K562 (cell line): Measurements from ENCODE around the gene LGI4. TPM values are rescaled to one million over a fixed set of nuclear protein-coding genes. Genes with fewer than 3 reads are reported as not detected.
A peak's percentile ranks its signal among the peaks of the same experiment; 100 is the strongest.

Source experiments
- ATAC-seq: fragments of 200-7000 bp; cut with Tn5 transposase; 3 replicates; pipeline ENCODE4 v1.9.1; 2020; ENCODE audit warnings: moderate library complexity
- BruUV-seq: library from RNA; stranded (reverse); fragments of 400-500 nt; replicated peaks from 2 replicates; lab custom pipeline; 2021; lab: Mats Ljungman, UMichigan
- CTCF ChIA-PET: fragments of 300-600 bp; formaldehyde crosslinking; extraction: SDS; loops from one replicate; lab custom pipeline; 2021; ENCODE audit warnings: low intra/inter-chr PET ratio; lab: Yijun Ruan, JAX
- POLR2A ChIA-PET: fragments of 300-600, 350-650 bp; sonication (Branson Sonifier 250); formaldehyde crosslinking; extraction: SDS; loops from one replicate; lab custom pipeline; 2021; ENCODE audit warnings: antibody characterized with exemption, inconsistent platforms; lab: Yijun Ruan, JAX
- DNase-seq, 4 experiments: peaks; one replicate each; pipeline versions ENCODE4 v3.0.0 to v3.0.0-alpha.2; 2011 to 2018; ENCODE audit warnings: low spot score in 3 of 4, mixed read lengths in 3 of 4; ENCODE audit errors: extremely low read depth in 1 of 4
- FAIRE-seq: peaks from 2 replicates; lab custom pipeline; 2011; peaks lifted over from hg19 to GRCh38; lab: Jason Lieb, UNC
- H2AFZ ChIP-seq: 2 replicates; pipeline ENCODE4 v1.6.0; 2011; ENCODE audit warnings: low read depth, low read length, control low read depth, inconsistent platforms
- H3K27ac ChIP-seq: fragments of 200-600 bp; 3 replicates; pipeline ENCODE4 v1.8.0; 2011; ENCODE audit warnings: low read depth, mild to moderate bottlenecking, control low read depth, inconsistent platforms, low read length, moderate library complexity, mixed read lengths; ENCODE audit errors: extremely low read depth
- H3K27me3 ChIP-seq, 2 experiments: fragments of 300-600 bp in 1 of 2; 2 replicates in 1 of 2; 3 replicates in 1 of 2; pipeline versions ENCODE4 v1.6.0 to v1.8.0; 2011; ENCODE audit warnings: inconsistent platforms in 2 of 2, low read length in 2 of 2, mild to moderate bottlenecking in 1 of 2, mixed read lengths in 1 of 2, moderate library complexity in 1 of 2; ENCODE audit not compliant: control insufficient read depth in 2 of 2, insufficient read depth in 2 of 2
- H3K36me3 ChIP-seq: fragments of 300-600 bp; 3 replicates; pipeline ENCODE4 v1.8.0; 2011; ENCODE audit warnings: mild to moderate bottlenecking, low read length, inconsistent platforms; ENCODE audit not compliant: control insufficient read depth, insufficient read depth
- H3K4me1 ChIP-seq, 2 experiments: fragments of 200-600 bp in 1 of 2; replicated peaks in 1 of 2; 2 replicates in 1 of 2; 3 replicates in 1 of 2; pipeline versions ENCODE4 v1.5.1 to v1.8.0; 2011; ENCODE audit warnings: inconsistent platforms in 2 of 2, low read length in 2 of 2, mild to moderate bottlenecking in 1 of 2, mixed read lengths in 1 of 2, moderate library complexity in 1 of 2; ENCODE audit not compliant: control insufficient read depth in 2 of 2, insufficient read depth in 2 of 2
- H3K4me2 ChIP-seq: 2 replicates; pipeline ENCODE4 v1.6.1; 2011; ENCODE audit warnings: low read length, control low read depth, inconsistent platforms, mixed read lengths; ENCODE audit not compliant: insufficient read depth
- H3K4me3 ChIP-seq: fragments of 200-600 bp; sonication (generic), shearing (Covaris generic); 2 replicates; pipeline ENCODE4 v1.5.1; 2016; ENCODE audit warnings: control low read depth, inconsistent platforms
- H3K79me2 ChIP-seq: fragments of 200-600 bp; 3 replicates; pipeline ENCODE4 v1.8.0; 2011; ENCODE audit warnings: low read length, inconsistent platforms; ENCODE audit not compliant: control insufficient read depth, insufficient read depth
- H3K9ac ChIP-seq, 2 experiments: 2 replicates each; pipeline versions ENCODE4 v1.6.0 to v1.6.1; 2011; ENCODE audit warnings: low read depth in 2 of 2, low read length in 2 of 2, control low read depth in 1 of 2, inconsistent platforms in 1 of 2, mild to moderate bottlenecking in 1 of 2, mixed read lengths in 1 of 2; ENCODE audit not compliant: insufficient read depth in 1 of 2
- H3K9me1 ChIP-seq: one replicate; pipeline ENCODE4 v1.6.0; 2011; ENCODE audit warnings: inconsistent platforms, mild to moderate bottlenecking, low read length, moderate library complexity; ENCODE audit not compliant: control insufficient read depth, insufficient read depth
- H3K9me3 ChIP-seq: replicated peaks from 2 replicates; pipeline ENCODE4 v1.5.1; 2011; ENCODE audit warnings: low read depth, low read length, inconsistent platforms; ENCODE audit not compliant: control insufficient read depth, insufficient read depth
- H4K20me1 ChIP-seq: replicated peaks from 2 replicates; pipeline ENCODE4 v1.6.1; 2011; ENCODE audit warnings: low read length, inconsistent platforms, mixed read lengths; ENCODE audit not compliant: control insufficient read depth, insufficient read depth
- BHLHE40 ChIP-seq: IDR thresholded peaks from 2 replicates; pipeline ENCODE4 v1.6.1; 2011; ENCODE audit warnings: low read length, improper control_type of control experiment
- CTCFL ChIP-seq: IDR thresholded peaks from 2 replicates; pipeline ENCODE4 v1.6.1; 2011; ENCODE audit warnings: borderline replicate concordance, low read depth, mild to moderate bottlenecking, moderate library complexity, low read length; ENCODE audit not compliant: insufficient read depth, poor library complexity, severe bottlenecking
- ETV6 ChIP-seq, 3 experiments: fragments of 150-350 bp in 1 of 3; sonication (generic) in 1 of 3; formaldehyde crosslinking in 1 of 3; IDR thresholded peaks; 2 replicates each; pipeline versions ENCODE4 v1.6.1 to v1.8.0; 2014 to 2022; ENCODE audit warnings: borderline replicate concordance in 2 of 3, low read depth in 2 of 3, antibody characterized with exemption in 1 of 3, low read length in 1 of 3, mild to moderate bottlenecking in 1 of 3, missing genetic modification reagents in 1 of 3
- HDAC1 ChIP-seq, 2 experiments: fragments of 450-650 bp; IDR thresholded peaks; 2 replicates each; pipeline ENCODE4 v1.6.1; 2016 to 2017; ENCODE audit warnings: inconsistent platforms in 1 of 2, mild to moderate bottlenecking in 1 of 2, moderate library complexity in 1 of 2
- PCBP1 ChIP-seq: fragments of 200-400 bp; formaldehyde crosslinking; IDR thresholded peaks from 2 replicates; pipeline ENCODE4 v1.6.1; 2018; ENCODE audit warnings: mild to moderate bottlenecking, low read depth, low read length; ENCODE audit not compliant: poor library complexity, severe bottlenecking
- PRMT5 ChIP-seq: sonication (generic); formaldehyde crosslinking; IDR thresholded peaks from 2 replicates; pipeline ENCODE4 v1.5.0; 2020; ENCODE audit warnings: missing genetic modification reagents
- SMC3 ChIP-seq: conservative IDR thresholded peaks from 2 replicates; pipeline ENCODE4 v1.6.1; 2011; ENCODE audit warnings: low read depth, low read length, improper control_type of control experiment; ENCODE audit not compliant: insufficient read depth
- ZBTB7A ChIP-seq: IDR thresholded peaks from 2 replicates; pipeline ENCODE4 v1.6.1; 2011; ENCODE audit warnings: low read depth, mild to moderate bottlenecking, low read length, moderate library complexity, borderline replicate concordance; ENCODE audit not compliant: control insufficient read depth
- ZNF165 ChIP-seq: fragments of 250-450 bp; sonication (Bioruptor Pico); IDR thresholded peaks from 2 replicates; pipeline ENCODE4 v1.4.0; 2020; ENCODE audit warnings: borderline replicate concordance
- WGBS: fragments of 100-300 bp; shearing (Covaris generic); methylation state at CpG from one replicate; pipeline ENCODE4 v1.1.6; 2016; ENCODE audit warnings: low coverage, mixed read lengths; ENCODE audit not compliant: insufficient coverage; ENCODE audit errors: missing lambda C conversion rate; 5-methylcytosine and 5-hydroxymethylcytosine counted together
- in situ Hi-C: fragments of 300-500 bp; cut with MboI; formaldehyde crosslinking; loops from 4 replicates; pipeline ENCODE4 v1.15.0; 2018; ENCODE audit warnings: inconsistent platforms, mixed read lengths
- intact Hi-C: fragments of 100-400 bp; cut with micrococcal nuclease; formaldehyde crosslinking; loops from 2 replicates; pipeline ENCODE4 v1.14.2; 2022
- polyA plus RNA-seq, 8 experiments: library from polyadenylated mRNA; depleted of rRNA in 4 of 8; stranded (reverse) in 5 of 8; unstranded in 3 of 8; fragments of >200 nt; fragmentation: Nextera tagmentation in 2 of 8; fragmentation: Illumina TruSeq in 1 of 8; extraction: Ambion mirVana in 2 of 8; extraction: Trizol in 1 of 8; gene quantifications; 2 replicates each; pipeline versions ENCODE4 v1.2.1 to v1.2.3, GENCODE V29; 2011 to 2014; ENCODE audit warnings: inconsistent platforms in 1 of 8, missing spikeins in 1 of 8
- total RNA-seq, 7 experiments: library from RNA; depleted of rRNA in 6 of 7; stranded (reverse); fragments of >200 nt in 6 of 7; fragmentation: Illumina TruSeq in 2 of 7; extraction: Trizol in 2 of 7; gene quantifications; 2 replicates each; pipeline versions ENCODE4 v1.2.1 to v1.2.3, GENCODE V29; 2011 to 2021; ENCODE audit warnings: low replicate concordance in 1 of 7
- TF ChIP-seq, protein P1 (sequence below): fragments of 200-800 bp; sonication (Bioruptor generic); IDR thresholded peaks from 2 replicates; pipeline ENCODE4 v1.6.1; 2017; ENCODE audit warnings: missing genetic modification characterization, missing compliant biosample characterization
- TF ChIP-seq, protein P2 (sequence below), 2 experiments: IDR thresholded peaks; 2 replicates each; pipeline ENCODE4 v1.6.1; 2011; ENCODE audit warnings: borderline replicate concordance in 1 of 2, control low read depth in 1 of 2, low read depth in 1 of 2, low read length in 1 of 2, mild to moderate bottlenecking in 1 of 2, mixed read lengths in 1 of 2, moderate library complexity in 1 of 2; ENCODE audit not compliant: insufficient read depth in 1 of 2, insufficient read length in 1 of 2, poor library complexity in 1 of 2, severe bottlenecking in 1 of 2; ENCODE audit errors: extremely low read depth in 1 of 2

LGI4 gene
- total and polyA plus RNA-seq, 9 of the 15 experiments (the other 6 are each of a cell fraction or from before 2014, with no cell fraction given): 0.14 to 0.30 (median 0.24) TPM; not detected in 4

GRCh38 chr19:35142606-35143230 is 7.9 kb upstream of the LGI4 start:
- in situ Hi-C loops (no loop called here), intact Hi-C loops (loop anchor here (5.0 kb wide), 1 partner anchor 125 kb away; the partner anchor contains the start of gene USF2)
- Histone ChIP-seq H3K4me3 (peak overlapping the region; percentile 43), H3K27me3 (no peaks in the 10 kb centered on the region; a peak in 1 of 5 replicates), H3K36me3 (peaks cover 4% of the 10 kb centered on the region; the same call in 1 of the 3 replicates), H3K79me2 (no peaks in the 10 kb centered on the region), H3K9ac (peak overlapping the region; percentile 42 to 89; a peak in 3 of 4 replicates), H3K27ac (peak overlapping the region; percentile 19; the same call in 1 of the 3 replicates), H3K4me1 (peaks cover 13 to 59% of the 10 kb centered on the region in 2 experiments), H3K9me1 (no peaks in the 10 kb centered on the region), H3K9me3 (no peaks in the 10 kb centered on the region), H3K4me2 (peak overlapping the region; percentile 78), H4K20me1 (peaks cover 12% of the 10 kb centered on the region), H2AFZ (peak overlapping the region; percentile 95)
- POLR2A ChIA-PET: interaction anchor here (0.6 to 0.8 kb wide), 2 partner anchors 18 to 127 kb away, joined by 3 to 5 read pairs; no protein-coding TSS in a partner anchor
- BruUV-seq: no TSS peak
- CTCF ChIA-PET: no interaction called here
- ATAC-seq (peak; percentile 66), FAIRE-seq (peak; percentile 46), DNase-seq (peak; percentile 82 to 91 (median 88))
- WGBS: 2% methylated on average over 14 of the region's 46 CpGs
- peak; percentile 95 for TF ChIP-seq CTCFL
- TF ChIP-seq ZNF165 (CRISPR knock-in tag): no peak
- TF ChIP-seq HDAC1 (IDR thresholded peaks at IDR 0.05): peak in 1 of 2 experiments; percentile 8; a peak in 1 of 4 replicates
- no peak for TF ChIP-seq PRMT5
- peak; percentile 47 for TF ChIP-seq PCBP1
- TF ChIP-seq, protein P1, sequence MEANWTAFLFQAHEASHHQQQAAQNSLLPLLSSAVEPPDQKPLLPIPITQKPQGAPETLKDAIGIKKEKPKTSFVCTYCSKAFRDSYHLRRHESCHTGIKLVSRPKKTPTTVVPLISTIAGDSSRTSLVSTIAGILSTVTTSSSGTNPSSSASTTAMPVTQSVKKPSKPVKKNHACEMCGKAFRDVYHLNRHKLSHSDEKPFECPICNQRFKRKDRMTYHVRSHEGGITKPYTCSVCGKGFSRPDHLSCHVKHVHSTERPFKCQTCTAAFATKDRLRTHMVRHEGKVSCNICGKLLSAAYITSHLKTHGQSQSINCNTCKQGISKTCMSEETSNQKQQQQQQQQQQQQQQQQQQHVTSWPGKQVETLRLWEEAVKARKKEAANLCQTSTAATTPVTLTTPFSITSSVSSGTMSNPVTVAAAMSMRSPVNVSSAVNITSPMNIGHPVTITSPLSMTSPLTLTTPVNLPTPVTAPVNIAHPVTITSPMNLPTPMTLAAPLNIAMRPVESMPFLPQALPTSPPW (CRISPR knock-in tag): peak; percentile 95
- TF ChIP-seq BHLHE40: 0 out of 2 replicates have a peak, but pooled peaks have one; percentile 35
- TF ChIP-seq SMC3: 0 out of 2 replicates have a peak, but pooled peaks have one; percentile 7
- TF ChIP-seq, protein P2, sequence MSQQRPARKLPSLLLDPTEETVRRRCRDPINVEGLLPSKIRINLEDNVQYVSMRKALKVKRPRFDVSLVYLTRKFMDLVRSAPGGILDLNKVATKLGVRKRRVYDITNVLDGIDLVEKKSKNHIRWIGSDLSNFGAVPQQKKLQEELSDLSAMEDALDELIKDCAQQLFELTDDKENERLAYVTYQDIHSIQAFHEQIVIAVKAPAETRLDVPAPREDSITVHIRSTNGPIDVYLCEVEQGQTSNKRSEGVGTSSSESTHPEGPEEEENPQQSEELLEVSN (IDR thresholded peaks at IDR 0.05; ENCODE audit: borderline replicate concordance in 1 of 2, extremely low read depth in 1 of 2, insufficient read depth in 1 of 2, insufficient read length in 1 of 2, low read depth in 1 of 2, low read length in 1 of 2, poor library complexity in 1 of 2, severe bottlenecking in 1 of 2): peak in 1 of 2 experiments; percentile 67
- peak; percentile 81 for TF ChIP-seq ZBTB7A
- TF ChIP-seq ETV6 (IDR thresholded peaks at IDR 0.05; ENCODE audit: borderline replicate concordance in 1 of 2, low read depth in 2 of 2, low read length in 1 of 2): no peak
- TF ChIP-seq ETV6 (CRISPR knock-in tag; IDR thresholded peaks at IDR 0.05; ENCODE audit: borderline replicate concordance): no peak
